Hematopoietic multipotent progenitor cell treated with erythropoietin and hydrocortisone succinate and interleukin-3 and kit ligand, for 6 days (in vitro differentiated cells): ENCODE measurements around the gene TRIM33.

Experiments
- DNase-seq: peaks from one replicate; pipeline ENCODE4 v3.0.0-alpha.2; 2015

The TRIM33 gene

GRCh38 chr1:114347431-114348209 lies 163.4 kb downstream of the TRIM33 start:
- no peak for DNase-seq

- peak; percentile 97 for DNase-seq
Measured at GRCh38 chr1:114346480-114347029, 164.4 kb downstream of the TRIM33 start.

- no peak for DNase-seq
Measured at GRCh38 chr1:114345930-114346479, 165.0 kb downstream of the TRIM33 start.

DNA sequence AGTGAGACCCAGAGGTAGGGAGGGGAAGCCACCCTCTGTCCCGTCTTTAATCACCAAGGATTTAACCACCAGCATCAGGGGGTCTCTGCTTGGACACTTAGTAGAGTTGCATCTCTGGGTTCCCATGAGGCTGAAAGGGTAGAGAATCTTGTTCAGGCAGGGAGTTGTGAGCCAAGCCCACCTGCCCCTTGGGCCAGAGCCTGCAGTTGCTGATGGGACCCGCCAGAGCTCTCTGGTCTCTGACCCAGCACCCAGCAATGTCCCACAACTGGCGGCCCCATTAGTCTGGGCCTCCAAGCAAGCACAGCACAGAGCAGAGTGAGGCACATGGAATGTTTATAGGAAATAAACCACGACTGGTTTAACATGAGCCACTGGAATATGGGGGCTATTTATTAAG lies 166.3 kb downstream of the TRIM33 start:
- DNase-seq: no peak
